Ascending aorta (tissue), 2 donors: ENCODE results near the gene CFAP92. TPM values are rescaled to one million over a fixed set of nuclear protein-coding genes. Genes with fewer than 3 reads are reported as not detected.

ENCODE experiments used
- DNase-seq, 2 donors: peaks; one replicate each; pipeline ENCODE4 v3.0.0-alpha.2; 2019; ENCODE audit warnings: low spot score in 2 of 2
- H3K27ac ChIP-seq, 2 donors: fragments of 200-600 bp; sonication (generic); one replicate each; pipeline ENCODE4 v1.5.1; 2016 to 2017; ENCODE audit warnings: mild to moderate bottlenecking in 1 of 2
- H3K27me3 ChIP-seq: fragments of 200-600 bp; sonication (generic); one replicate; pipeline ENCODE4 v1.5.1; 2017
- H3K36me3 ChIP-seq, 2 donors: fragments of 200-600 bp; sonication (generic); one replicate each; pipeline ENCODE4 v1.5.1; 2016
- H3K4me1 ChIP-seq, 2 donors: fragments of 200-600 bp; sonication (generic); one replicate each; pipeline ENCODE4 v1.5.1; 2016 to 2017; ENCODE audit warnings: mild to moderate bottlenecking in 1 of 2
- H3K4me3 ChIP-seq, 2 donors: fragments of 200-600 bp; sonication (generic); one replicate each; pipeline ENCODE4 v1.5.1; 2016 to 2017; ENCODE audit warnings: mild to moderate bottlenecking in 1 of 2
- H3K9me3 ChIP-seq, 2 donors: fragments of 200-600 bp; sonication (generic); one replicate each; pipeline ENCODE4 v1.5.1; 2016
- CTCF ChIP-seq, 3 experiments: fragments of 200-600 bp in 2 of 3; fragments of 450-650 bp in 1 of 3; sonication (generic) in 2 of 3; IDR thresholded peaks; one replicate each; pipeline ENCODE4 v1.5.1; 2016 to 2019; ENCODE audit warnings: antibody characterized with exemption in 3 of 3, mild to moderate bottlenecking in 1 of 3, moderate library complexity in 1 of 3
- intact Hi-C: fragments of 100-400 bp; cut with DNase I; formaldehyde crosslinking; loops from one replicate; pipeline ENCODE4 v1.15.1; 2023
- total RNA-seq: library from RNA; depleted of rRNA; stranded (reverse); fragments of >200 nt; gene quantifications from one replicate; pipeline ENCODE4 v1.1.0, GENCODE V29; 2016

Gene CFAP92
- total RNA-seq, 1 donor from 2014 or later = not detected

GRCh38 chr3:129010310-129010956, 16.6 kb upstream of the CFAP92 start:
- Histone ChIP-seq H3K9me3 (no peaks in the 10 kb centered on the region), H3K4me1 (no peaks in the 10 kb centered on the region), H3K36me3 (no peaks in the 10 kb centered on the region), H3K4me3 (no peak overlapping the region), H3K27me3 (no peaks in the 10 kb centered on the region), H3K27ac (no peak overlapping the region)
- no peak for DNase-seq
- intact Hi-C loops = no loop called here
- no peak for TF ChIP-seq CTCF (IDR thresholded peaks at IDR 0.05)

DNA sequence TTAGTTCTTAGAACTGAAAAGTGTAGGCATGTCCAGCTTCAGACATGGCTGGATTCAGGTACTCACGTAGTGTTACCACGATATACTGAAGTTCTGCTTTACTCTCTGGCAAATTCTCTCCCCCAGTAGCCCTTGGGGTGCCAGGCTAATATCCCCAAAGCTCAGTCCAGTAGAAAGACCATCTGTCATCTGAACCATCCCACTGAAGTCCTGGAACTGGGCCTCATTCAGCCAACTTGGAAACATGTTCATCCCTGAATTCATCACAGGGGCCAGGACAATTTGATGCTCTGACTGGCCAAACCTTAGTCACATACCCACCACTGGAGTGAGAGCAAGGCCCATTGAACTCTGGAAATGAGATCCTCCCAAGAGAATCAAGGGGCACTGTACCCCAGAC, 15.4 kb upstream of the CFAP92 start:
- Histone ChIP-seq H3K27ac (no peak overlapping the region), H3K36me3 (no peaks in the 10 kb centered on the region)

GRCh38 chr3:129007792-129008191, 13.9 kb upstream of the CFAP92 start:
- Histone ChIP-seq H3K27me3 (peaks cover 3% of the 10 kb centered on the region), H3K9me3 (no peaks in the 10 kb centered on the region), H3K36me3 (no peaks in the 10 kb centered on the region), H3K27ac (no peak overlapping the region), H3K4me3 (no peak overlapping the region), H3K4me1 (no peaks in the 10 kb centered on the region)
- intact Hi-C loops = no loop called here
- DNase-seq = no peak
- TF ChIP-seq CTCF (IDR thresholded peaks at IDR 0.05) = no peak

More for the DNA sequence above, 15.4 kb upstream of the CFAP92 start:
- Histone ChIP-seq H3K4me1 (no peaks in the 10 kb centered on the region), H3K27me3 (peaks cover 3% of the 10 kb centered on the region), H3K9me3 (no peaks in the 10 kb centered on the region), H3K4me3 (no peak overlapping the region)
- TF ChIP-seq CTCF (IDR thresholded peaks at IDR 0.05) = no peak
- DNase-seq = no peak
- intact Hi-C loops = no loop called here

DNA sequence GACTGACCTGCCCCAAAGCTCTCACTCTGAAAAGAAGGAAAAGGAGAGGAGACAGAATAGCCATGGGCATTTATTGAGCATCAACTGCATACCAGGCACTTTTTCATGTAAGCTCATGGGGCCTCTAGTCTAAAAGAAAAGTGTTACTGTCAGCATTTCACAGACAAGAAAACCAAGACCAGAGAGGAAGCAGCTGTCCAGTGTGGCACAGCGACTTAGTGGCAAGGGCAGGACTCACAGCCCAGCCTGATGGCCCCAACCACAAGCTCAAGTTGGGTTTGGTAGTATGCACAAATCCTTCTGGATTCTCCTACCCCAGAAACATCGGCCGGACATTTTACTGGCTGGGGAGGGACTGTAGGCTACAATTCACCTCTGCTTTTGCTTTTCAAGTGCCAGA, 13.0 kb upstream of the CFAP92 start:
- no peak for TF ChIP-seq CTCF (IDR thresholded peaks at IDR 0.05)
- no peaks in the 10 kb centered on the region for H3K36me3 ChIP-seq
- intact Hi-C loops = no loop called here
- DNase-seq = no peak
- H3K9me3 ChIP-seq = no peaks in the 10 kb centered on the region
- H3K4me3 ChIP-seq = no peak overlapping the region
- no peaks in the 10 kb centered on the region for H3K4me1 ChIP-seq
- no peak overlapping the region for H3K27ac ChIP-seq
- peaks cover 3% of the 10 kb centered on the region for H3K27me3 ChIP-seq

DNA sequence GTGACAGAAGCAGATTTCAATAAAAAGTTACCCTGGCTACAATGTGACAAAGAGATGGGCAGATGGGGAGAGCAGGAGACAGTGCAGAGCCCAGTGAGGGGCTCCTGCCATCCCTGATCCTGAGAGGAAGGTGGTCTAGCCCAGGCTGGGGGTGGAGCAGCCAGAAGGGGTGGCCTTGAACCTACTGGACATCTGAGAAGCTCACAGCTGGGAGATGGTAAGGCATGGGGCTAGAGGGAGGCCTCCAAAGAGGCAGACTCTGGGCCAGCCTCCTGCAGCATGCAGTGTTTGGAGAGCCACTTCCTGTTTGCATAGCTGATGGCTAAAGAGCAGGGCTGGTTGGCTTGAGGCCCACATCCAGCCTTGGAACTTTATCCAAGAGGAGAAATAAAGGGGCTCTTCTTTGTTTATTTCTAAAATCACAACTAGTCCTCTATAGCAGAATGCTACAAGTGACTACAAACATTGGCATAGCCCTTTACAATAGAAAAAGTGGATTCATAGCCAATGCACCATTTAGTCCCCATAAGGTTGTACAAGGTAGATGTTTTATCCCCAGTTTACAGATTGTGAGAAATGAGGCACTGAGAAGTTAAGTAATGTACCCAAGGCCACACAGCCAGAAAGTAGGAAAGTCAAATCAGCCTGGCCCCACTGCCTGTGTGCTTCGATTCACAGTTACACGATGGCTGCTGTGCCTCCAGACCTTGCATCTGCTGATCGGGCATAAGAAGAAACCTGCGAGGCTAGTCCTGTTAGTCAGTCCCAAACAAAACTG, 11.8 kb upstream of the CFAP92 start:
- Histone ChIP-seq H3K27me3 (peaks cover 3% of the 10 kb centered on the region), H3K36me3 (no peaks in the 10 kb centered on the region), H3K27ac (no peak overlapping the region), H3K9me3 (no peaks in the 10 kb centered on the region), H3K4me3 (no peak overlapping the region), H3K4me1 (peaks cover 0 to 4% of the 10 kb centered on the region in 2 donors)
- DNase-seq = no peak
- TF ChIP-seq CTCF (IDR thresholded peaks at IDR 0.05) = no peak
- intact Hi-C loops = no loop called here
